Hypothalamus (tissue), 51 donors: Measurements from ENCODE around the gene PHACTR3.

Experiments used
- DNase-seq, 51 donors: peaks; one replicate each; lab custom pipeline; 2025; lab: John Stamatoyannopoulos, UW

PHACTR3 gene

DNA sequence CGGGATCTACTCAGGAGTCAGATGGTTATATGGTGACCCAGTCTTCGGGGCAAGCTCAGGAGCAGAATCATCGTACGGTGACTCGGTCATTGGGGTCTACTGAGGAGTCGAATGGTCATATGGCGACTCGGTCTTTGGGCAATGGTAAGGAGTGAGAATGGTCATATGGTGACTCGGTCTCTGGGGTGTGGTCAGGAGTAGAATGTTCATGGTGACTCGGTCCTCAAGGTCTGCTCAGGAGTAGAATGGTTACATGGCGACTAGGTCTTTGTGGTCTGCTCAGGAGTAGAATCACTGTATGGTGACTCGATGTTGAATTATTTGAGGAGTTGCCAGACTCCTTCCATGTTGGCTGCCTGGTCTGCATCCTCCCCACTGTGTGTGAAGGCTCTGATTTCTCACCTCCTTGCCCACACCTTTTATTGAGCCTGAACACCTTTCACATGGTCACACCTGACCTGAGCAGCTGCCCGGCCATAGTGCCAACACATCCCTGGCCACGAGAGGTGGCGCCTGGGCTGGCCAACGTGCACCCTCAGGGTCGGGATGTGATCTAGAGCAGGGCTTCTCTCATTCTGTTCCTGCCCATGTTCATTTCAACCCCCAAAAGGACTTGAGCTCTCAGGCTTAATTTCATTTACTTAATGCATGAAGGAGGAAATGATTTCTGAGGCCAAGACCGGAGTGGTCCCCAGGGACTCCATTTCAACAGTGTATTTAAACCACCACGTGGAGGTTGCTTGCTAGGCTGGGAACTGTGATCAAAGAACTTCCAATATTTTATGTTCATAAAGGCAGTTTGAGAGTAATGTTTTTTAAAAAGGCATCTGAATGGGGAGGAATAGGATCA, 119.5 kb downstream of the PHACTR3 start:
- no peak for DNase-seq

- DNase-seq, result no peak
Observed at GRCh38 chr20:59724457-59725366, 120.4 kb downstream of the PHACTR3 start.

DNA sequence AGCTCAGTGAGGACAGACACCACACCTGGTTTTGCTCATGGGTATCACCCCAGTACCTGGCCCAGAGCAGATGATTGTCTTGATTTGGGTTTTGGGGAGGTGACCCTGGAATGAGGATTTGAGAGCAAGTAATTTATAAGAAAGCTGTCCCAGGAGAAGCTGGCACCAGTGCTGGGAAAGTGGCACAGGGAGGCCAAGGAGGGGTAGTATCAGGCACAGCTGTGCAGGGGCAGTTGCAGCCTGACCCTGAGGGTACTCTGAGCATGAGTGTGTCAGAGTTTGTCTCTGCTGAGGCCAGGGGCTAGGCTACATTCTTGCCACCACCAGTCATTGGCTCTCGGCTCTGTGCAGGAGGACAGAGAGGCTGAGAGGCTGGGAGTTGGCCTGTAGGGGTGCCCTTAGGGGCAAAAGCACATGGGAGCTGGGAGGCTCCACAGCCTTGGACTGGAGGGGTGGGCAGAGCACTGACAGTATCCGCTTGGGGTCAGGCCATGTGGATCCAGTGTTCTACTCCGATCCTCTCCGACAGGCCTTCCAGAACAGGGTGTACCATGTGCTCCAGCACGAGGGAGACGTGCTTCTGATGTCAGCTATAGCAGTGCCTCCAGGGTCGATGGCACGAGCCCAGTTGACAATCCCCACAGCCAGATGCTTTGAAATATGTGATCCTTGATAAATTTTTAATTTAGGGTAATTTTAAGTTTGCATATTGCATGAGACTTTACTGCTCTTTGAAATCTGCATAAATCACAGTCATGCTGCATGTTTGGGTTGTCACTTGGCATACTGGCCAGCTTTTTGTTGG, 121.3 kb downstream of the PHACTR3 start:
- no peak for DNase-seq

- DNase-seq, result no peak
Observed at GRCh38 chr20:59726281-59726595, 121.9 kb downstream of the PHACTR3 start.

- no peak for DNase-seq
Observed at GRCh38 chr20:59728722-59729430, 124.5 kb downstream of the PHACTR3 start.

DNA sequence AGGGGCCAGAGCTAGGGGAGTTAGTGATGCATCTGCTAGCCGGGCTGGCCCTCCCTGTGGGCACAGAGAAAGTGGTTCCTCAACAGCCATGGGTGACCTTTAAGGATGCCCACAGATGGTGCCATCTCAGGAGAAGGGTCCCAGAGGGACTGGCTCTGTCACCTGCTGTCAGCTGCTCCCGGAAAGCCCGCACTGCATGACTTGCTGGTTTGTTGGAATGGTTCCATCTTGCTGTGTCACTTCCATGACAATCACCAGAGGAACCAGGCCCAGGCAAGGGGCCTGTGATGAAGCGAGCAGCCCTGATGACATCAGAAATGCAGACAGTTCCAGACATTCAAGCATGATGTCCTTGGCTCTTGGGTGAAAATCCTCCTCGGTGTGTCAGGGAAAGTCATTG, 125.2 kb downstream of the PHACTR3 start:
- peak in 1 of 51 donors; percentile 11 for DNase-seq

DNA sequence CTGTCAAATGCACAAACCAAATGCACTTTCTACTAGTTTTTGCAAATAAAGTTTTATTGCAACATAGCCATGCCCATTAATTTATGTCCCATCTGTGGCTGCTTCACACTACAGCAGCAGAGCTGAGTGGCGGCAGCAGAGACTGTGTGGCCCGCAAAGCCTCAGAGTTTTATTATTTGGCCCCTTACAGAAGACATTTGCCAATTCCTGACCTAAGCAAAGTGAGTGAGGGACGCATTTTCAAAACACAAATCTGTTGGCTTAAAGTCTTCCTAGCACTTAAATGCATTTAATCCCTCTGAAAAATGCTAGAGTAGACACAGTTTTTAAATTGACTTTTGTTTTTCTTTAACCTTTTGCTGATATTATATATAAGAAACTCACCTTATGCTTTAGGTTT, 126.4 kb downstream of the PHACTR3 start:
- DNase-seq, result no peak

DNA sequence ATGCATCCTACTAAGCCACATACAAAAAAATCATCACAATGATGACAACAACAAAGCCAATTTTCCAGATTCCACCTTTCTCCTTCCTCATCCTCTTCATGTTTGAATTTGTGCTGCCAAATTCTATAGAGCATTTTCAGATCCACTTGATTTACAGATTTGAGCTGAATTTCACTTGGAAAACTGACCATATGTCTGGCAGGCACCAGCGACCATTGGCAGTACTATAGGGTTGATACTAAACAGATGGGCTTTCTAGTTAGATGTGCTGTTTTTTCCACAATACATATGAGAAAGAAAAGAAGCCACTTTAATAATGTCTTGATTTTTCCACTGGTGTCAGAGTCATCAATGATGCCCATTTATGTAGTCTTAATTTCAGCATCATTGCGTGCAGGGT, 127.0 kb downstream of the PHACTR3 start:
- no peak for DNase-seq

DNA sequence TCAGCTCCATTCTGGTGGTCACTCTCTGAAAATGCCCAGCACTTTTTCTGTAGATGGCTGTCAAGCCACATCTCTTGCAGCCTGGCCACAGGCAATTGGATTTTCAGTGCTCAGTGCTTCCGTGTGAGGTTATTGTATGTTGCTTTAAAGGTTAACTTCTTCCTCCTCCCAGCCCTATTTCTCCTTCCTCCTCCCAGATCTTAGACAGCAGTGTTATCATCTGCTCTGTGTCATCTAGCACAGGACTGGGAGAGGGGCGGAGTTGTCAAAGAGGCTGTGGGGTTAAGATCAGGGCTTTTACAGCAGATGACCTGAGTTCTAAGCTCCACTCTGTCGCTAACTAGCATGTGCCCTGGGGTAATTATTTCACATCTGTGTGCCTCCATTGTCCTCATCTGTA, 129.0 kb downstream of the PHACTR3 start:
- DNase-seq, result no peak

GRCh38 chr20:59735486-59735885, 131.1 kb downstream of the PHACTR3 start:
- DNase-seq, result no peak

GRCh38 chr20:59735917-59736316, 131.6 kb downstream of the PHACTR3 start:
- peak in 14 of 51 donors; percentile 13 to 69 (median 40) for DNase-seq

DNA sequence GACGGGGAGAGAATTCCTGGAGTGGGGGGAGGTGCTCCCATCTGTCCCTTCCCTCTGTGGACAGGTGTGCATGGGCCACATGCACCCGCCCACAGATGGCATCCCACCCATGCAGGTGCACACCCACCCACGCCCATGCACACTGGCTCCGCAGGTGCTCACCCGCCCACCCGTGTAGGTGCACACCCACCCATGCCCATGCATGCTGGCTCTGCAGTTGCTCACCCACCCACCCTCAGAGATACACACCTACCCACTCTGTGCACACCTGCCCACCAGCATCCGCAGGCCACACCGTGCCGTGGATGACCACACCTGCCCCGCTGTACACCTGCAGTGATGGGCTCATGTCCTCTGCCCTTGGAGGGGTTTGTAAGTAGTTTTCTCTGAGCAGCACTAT, 132.0 kb downstream of the PHACTR3 start:
- DNase-seq, result no peak

DNA sequence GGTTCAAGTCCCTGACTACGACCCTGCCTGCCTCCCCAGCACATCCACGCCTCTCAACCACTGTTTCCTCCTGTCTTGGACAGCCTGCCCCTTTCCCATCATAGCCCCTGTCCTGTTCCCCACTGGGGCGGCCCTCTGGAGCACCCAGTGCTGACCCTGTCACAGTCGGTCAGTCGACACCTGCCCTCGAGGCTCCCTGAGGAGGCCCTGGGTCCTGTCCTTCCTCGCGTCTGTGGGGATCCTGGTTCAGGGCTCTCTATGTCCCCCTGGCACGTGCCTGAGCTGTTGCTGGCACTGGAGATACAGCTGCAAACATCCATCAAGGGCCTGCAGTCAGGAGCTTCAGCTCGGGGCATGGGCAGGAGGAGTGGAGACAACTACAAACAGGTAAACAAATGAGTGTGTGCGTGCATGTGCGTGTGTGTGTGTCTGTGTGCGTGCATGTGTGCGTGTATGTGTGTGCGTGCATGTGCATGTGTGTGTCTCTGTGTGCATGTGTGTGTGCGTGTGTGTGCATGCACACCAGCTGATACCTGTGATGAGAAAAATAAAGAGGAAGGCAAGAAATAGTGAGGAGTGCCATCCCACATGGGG, 132.8 kb downstream of the PHACTR3 start:
- DNase-seq, result no peak

- DNase-seq, result no peak
Observed at GRCh38 chr20:59737816-59738215, 133.5 kb downstream of the PHACTR3 start.

DNA sequence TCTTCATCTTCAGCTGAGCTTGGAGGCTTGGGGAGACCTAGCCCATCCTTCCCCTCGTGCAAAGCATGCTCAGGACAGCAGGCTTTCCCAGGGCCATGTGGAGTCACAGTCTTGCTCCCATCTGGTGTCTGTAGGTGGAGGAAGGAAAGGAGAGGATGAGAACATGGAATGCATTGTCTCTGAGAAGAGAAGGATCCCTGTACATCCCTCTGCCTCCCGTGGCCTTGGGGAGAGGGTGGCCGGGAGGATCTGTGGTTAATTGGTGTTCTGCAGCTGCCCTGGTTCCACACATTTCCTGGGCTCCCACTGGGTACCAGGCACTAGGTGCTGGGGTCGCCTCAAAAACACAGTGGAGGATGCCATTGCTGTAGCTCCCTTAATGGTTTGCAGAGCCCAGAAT, 134.5 kb downstream of the PHACTR3 start:
- no peak for DNase-seq

DNA sequence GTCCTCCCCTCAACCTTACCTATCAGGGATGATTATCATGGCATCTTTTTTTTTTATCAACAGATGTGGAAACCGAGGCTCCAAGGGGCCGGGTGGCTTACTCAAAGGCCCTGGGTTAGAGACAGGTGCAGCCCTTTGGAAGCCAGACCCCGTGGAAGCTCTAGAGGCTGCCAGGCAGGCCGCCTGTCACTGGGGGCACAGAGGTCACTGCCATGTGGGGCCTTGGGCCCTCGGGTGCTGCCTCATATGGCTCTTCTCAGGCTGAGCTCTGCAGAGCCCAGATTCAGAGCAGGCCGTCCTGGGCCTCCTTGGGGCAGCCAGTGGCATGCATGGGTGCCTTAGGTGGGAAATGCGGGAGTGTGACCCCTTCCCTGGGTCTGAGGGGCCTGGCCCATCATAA, 136.3 kb downstream of the PHACTR3 start:
- DNase-seq, result no peak

- DNase-seq, result no peak
Observed at GRCh38 chr20:59741073-59741472, 136.7 kb downstream of the PHACTR3 start.

DNA sequence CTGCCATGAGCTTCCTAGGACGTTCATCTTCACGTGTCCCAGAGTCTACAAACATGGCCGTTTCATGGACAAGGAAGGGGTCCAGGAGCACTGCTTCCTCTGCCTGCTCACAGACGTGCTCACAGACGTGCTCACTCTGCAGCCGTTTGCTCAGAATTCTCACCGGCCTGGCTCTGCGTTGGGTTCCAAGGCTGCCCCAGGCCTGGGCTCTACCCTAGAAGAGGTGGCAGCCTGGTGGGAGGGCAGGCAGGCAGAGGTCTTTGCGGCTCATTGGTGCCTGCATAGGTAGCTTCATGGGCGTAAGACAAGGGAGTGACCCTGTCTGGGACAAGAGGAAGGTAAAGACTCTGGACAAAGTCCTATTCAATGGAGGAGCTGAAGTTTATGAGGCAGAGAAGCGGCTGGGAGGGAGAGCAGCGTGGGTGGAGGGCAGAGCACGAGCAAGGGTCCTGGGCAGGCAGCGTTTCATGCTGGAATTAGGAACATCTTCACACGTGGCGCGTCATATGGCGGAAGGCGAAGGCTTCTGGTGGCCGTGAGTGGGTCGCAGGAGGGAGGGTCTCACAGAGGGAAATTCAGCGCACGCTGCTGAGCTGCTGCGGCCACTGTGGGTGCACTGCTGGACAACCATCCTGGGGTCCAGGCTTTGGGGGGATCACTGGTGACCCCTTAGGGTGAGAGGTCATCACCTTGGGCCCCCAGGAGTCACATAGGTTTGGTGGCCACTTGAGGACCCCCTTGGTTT, 138.2 kb downstream of the PHACTR3 start:
- DNase-seq, result no peak

DNA sequence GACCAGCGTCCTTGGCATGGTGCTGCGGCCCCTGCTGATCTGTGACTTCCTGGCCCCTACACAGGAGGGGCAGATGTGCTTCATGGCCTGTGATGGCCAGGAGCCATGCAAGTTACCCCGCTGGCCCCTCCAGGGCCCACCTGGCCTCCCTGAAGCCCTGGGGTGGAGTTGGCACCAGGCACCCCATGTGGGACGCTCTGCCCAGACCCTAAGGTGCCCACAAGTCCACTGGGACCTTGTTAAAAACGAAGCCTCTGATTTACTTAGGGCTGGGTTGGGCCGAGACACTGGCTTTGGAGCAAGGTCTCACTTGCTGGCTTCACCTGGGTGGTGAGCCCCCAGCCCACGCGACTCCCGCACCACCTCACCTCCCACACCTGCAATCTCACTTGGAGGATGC, 139.0 kb downstream of the PHACTR3 start:
- DNase-seq, result no peak
